Fibroblast of skin of scalp (primary cell): ENCODE measurements around the gene PC.

Source experiments
- DNase-seq: peaks from one replicate; pipeline ENCODE4 v3.0.0-alpha.2; 2013

PC gene

GRCh38 chr11:66864172-66864901, 93.8 kb downstream of the PC start:
- no peak for DNase-seq

GRCh38 chr11:66863428-66864125, 94.6 kb downstream of the PC start:
- DNase-seq: no peak

GRCh38 chr11:66862559-66863037, 95.6 kb downstream of the PC start:
- no peak for DNase-seq

GRCh38 chr11:66861774-66862558, 96.2 kb downstream of the PC start:
- no peak for DNase-seq

- no peak for DNase-seq
These were observed 97.0 kb downstream of the PC start for GRCh38 chr11:66861038-66861773.

GRCh38 chr11:66860449-66860831, 97.7 kb downstream of the PC start:
- DNase-seq: no peak

GRCh38 chr11:66859686-66860448, 98.3 kb downstream of the PC start:
- DNase-seq: no peak

- no peak for DNase-seq
These were observed 99.1 kb downstream of the PC start for GRCh38 chr11:66858939-66859685.

- no peak for DNase-seq
These were observed 99.8 kb downstream of the PC start for GRCh38 chr11:66858186-66858938.

- no peak for DNase-seq
These were observed 100.3 kb downstream of the PC start for GRCh38 chr11:66857927-66858185.

GRCh38 chr11:66857234-66857926, 100.8 kb downstream of the PC start:
- DNase-seq: no peak

GRCh38 chr11:66856496-66857233, 101.5 kb downstream of the PC start, which contains the start of gene LRFN4:
LRFN4 (plus strand) TSS chr11:66857064; CDS start chr11:66857745, 681 bp downstream.
- DNase-seq: no peak

- DNase-seq: peak; percentile 94
These were observed 102.3 kb downstream of the PC start for GRCh38 chr11:66855574-66856495.

- DNase-seq: no peak
These were observed 103.4 kb downstream of the PC start for GRCh38 chr11:66854729-66855211.

- no peak for DNase-seq
These were observed 103.9 kb downstream of the PC start for GRCh38 chr11:66854231-66854661.

GRCh38 chr11:66853242-66854229, 104.6 kb downstream of the PC start:
- no peak for DNase-seq
